WTC11 (cell line): ENCODE results near the gene RAPSN.

Experiments used
- AFF4 ChIP-seq: sonication (generic); formaldehyde crosslinking; IDR thresholded peaks from 2 replicates; pipeline ENCODE4 v1.8.1; 2023; ENCODE audit warnings: mild to moderate bottlenecking, missing genetic modification reagents, borderline replicate concordance
- ATF3 ChIP-seq: sonication (generic); formaldehyde crosslinking; conservative IDR thresholded peaks from 2 replicates; pipeline ENCODE4 v1.8.1; 2022; ENCODE audit warnings: mild to moderate bottlenecking, missing genetic modification reagents
- NFYB ChIP-seq: sonication (generic); formaldehyde crosslinking; conservative IDR thresholded peaks from 2 replicates; pipeline ENCODE4 v1.8.0; 2022; ENCODE audit warnings: low read depth, missing genetic modification reagents
- NR3C1 ChIP-seq: sonication (generic); formaldehyde crosslinking; conservative IDR thresholded peaks from 2 replicates; pipeline ENCODE4 v1.8.1; 2023; ENCODE audit warnings: low read depth, mild to moderate bottlenecking, missing genetic modification reagents
- PRDM15 ChIP-seq: sonication (generic); formaldehyde crosslinking; IDR thresholded peaks from 2 replicates; pipeline ENCODE4 v1.8.0; 2022; ENCODE audit warnings: missing genetic modification reagents
- SP1 ChIP-seq: sonication (generic); formaldehyde crosslinking; conservative IDR thresholded peaks from 2 replicates; pipeline ENCODE4 v1.8.1; 2022; ENCODE audit warnings: missing genetic modification reagents
- ZNF232 ChIP-seq: sonication (generic); formaldehyde crosslinking; IDR thresholded peaks from 2 replicates; pipeline ENCODE4 v1.8.0; 2022; ENCODE audit warnings: mild to moderate bottlenecking, missing genetic modification reagents
- TF ChIP-seq, protein P1 (sequence below): fragments of 200-600 bp; IDR thresholded peaks from 2 replicates; pipeline ENCODE4 v1.8.0; 2022; ENCODE audit warnings: antibody characterized with exemption

DNA sequence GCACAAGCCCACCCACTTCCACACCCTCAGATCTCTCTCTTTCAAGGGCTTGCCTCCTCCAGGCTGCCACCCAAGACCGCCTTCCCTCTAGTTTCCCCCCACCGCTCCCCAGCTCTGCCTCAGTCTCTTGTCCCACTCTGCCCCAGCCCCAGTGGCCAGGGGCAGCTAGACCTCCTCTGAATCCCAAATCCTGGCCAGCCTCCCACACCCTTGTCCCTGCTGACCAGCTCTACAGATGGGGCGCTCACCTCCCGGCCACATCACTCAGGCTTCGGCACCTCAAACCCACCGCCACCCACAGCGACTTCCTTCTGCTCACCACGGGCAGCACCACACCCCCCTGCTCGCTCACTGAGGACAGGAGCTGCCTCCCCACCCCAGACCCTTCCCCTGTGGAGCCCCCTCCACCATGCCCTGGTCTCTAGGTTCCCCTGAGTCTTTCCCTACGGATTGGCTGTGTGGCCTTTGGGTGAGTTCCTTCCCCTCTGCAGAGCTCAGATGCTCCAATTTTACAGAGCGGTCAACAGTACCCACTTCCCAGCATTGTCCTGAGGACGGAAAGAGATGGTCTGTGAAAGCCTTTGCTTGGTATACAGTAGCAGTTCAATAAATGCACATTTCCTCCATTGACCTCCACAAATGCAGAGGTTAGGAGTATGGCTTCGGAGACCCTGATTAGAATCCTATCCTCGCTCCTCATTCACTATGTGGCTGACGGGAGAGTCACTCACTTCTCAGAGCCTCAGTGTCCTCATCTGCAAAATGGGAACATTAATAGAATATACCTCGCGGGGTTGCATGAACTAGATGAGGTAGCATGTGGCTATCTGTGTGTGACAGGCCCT is 59.1 kb downstream of the RAPSN start:
- TF ChIP-seq ATF3 (CRISPR knock-in tag) = no peak
- TF ChIP-seq NFYB = no peak
- no peak for TF ChIP-seq PRDM15 (CRISPR knock-in tag)
- no peak for TF ChIP-seq AFF4 (CRISPR knock-in tag)
- TF ChIP-seq, protein P1, sequence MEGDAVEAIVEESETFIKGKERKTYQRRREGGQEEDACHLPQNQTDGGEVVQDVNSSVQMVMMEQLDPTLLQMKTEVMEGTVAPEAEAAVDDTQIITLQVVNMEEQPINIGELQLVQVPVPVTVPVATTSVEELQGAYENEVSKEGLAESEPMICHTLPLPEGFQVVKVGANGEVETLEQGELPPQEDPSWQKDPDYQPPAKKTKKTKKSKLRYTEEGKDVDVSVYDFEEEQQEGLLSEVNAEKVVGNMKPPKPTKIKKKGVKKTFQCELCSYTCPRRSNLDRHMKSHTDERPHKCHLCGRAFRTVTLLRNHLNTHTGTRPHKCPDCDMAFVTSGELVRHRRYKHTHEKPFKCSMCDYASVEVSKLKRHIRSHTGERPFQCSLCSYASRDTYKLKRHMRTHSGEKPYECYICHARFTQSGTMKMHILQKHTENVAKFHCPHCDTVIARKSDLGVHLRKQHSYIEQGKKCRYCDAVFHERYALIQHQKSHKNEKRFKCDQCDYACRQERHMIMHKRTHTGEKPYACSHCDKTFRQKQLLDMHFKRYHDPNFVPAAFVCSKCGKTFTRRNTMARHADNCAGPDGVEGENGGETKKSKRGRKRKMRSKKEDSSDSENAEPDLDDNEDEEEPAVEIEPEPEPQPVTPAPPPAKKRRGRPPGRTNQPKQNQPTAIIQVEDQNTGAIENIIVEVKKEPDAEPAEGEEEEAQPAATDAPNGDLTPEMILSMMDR = no peak
- TF ChIP-seq SP1 (CRISPR knock-in tag) = no peak
- no peak for TF ChIP-seq ZNF232 (CRISPR knock-in tag)
- no peak for TF ChIP-seq NR3C1 (CRISPR knock-in tag)
